ENCODE data around the gene STOX1. TPM values are rescaled to one million over a fixed set of nuclear protein-coding genes. Genes with fewer than 3 reads are reported as not detected.

The STOX1 gene
- polyA plus RNA-seq, 1 donor (not counting 4 experiments of a cell fraction or from before 2014, with no cell fraction given) = 0.14 TPM

DNA sequence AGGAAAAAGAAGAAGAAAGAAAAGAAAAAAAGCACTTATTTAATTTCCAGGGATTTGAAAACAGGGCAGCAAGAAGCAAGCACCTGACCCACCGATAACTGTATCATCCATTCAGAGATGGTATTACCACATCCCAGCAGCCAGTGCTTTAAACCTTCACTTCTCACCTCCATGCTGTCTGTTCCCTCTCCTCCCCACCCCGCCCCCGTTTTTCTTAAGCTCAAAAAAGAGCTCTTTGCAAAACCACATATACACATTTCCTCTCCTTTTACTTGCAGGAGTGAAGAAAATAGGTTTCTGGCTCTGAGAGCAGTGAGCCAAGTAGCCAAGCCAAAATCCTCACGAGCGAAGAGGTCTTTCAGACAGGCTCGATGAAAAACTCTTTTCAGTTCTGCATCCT, 2.2 kb downstream of the STOX1 start:
- no peaks in the 10 kb centered on the region for H3K79me2 ChIP-seq (ENCODE audit: control insufficient read depth, insufficient read depth, low read length)
- no peak overlapping the region for H3K4me3 ChIP-seq (ENCODE audit: control insufficient read depth in 2 of 3, extremely low read depth in 1 of 3, insufficient read depth in 2 of 3, low read depth in 1 of 3, low read length in 3 of 3)
- peaks cover 16% of the 10 kb centered on the region for H3K27me3 ChIP-seq (ENCODE audit: control insufficient read depth, extremely low read depth, insufficient read depth, low read length)
- no peak overlapping the region for H3K27ac ChIP-seq (ENCODE audit: control insufficient read depth, insufficient read depth, low read length)
- TF ChIP-seq, protein P1, sequence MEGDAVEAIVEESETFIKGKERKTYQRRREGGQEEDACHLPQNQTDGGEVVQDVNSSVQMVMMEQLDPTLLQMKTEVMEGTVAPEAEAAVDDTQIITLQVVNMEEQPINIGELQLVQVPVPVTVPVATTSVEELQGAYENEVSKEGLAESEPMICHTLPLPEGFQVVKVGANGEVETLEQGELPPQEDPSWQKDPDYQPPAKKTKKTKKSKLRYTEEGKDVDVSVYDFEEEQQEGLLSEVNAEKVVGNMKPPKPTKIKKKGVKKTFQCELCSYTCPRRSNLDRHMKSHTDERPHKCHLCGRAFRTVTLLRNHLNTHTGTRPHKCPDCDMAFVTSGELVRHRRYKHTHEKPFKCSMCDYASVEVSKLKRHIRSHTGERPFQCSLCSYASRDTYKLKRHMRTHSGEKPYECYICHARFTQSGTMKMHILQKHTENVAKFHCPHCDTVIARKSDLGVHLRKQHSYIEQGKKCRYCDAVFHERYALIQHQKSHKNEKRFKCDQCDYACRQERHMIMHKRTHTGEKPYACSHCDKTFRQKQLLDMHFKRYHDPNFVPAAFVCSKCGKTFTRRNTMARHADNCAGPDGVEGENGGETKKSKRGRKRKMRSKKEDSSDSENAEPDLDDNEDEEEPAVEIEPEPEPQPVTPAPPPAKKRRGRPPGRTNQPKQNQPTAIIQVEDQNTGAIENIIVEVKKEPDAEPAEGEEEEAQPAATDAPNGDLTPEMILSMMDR (optimal IDR thresholded peaks at IDR 0.05 in 1 of 3, IDR thresholded peaks at IDR 0.05 in 1 of 3, conservative IDR thresholded peaks at IDR 0.05 in 1 of 3; ENCODE audit: extremely low read depth in 1 of 3, insufficient read depth in 2 of 3, low read length in 3 of 3) = no peak
- no peak for TF ChIP-seq EZH2 (IDR thresholded peaks at IDR 0.05; ENCODE audit: low read length)
- no peak overlapping the region for H3K4me2 ChIP-seq (ENCODE audit: control insufficient read depth, extremely low read depth, insufficient read depth, low read depth, low read length)
- H2AFZ ChIP-seq (ENCODE audit: control insufficient read depth, low read length) = no peak overlapping the region
- no peaks in the 10 kb centered on the region for H4K20me1 ChIP-seq (ENCODE audit: control insufficient read depth, extremely low read depth, insufficient read depth, low read length)
- H3K9me1 ChIP-seq (ENCODE audit: control insufficient read depth, extremely low read depth, insufficient read depth, low read length) = no peaks in the 10 kb centered on the region
- no peak for FAIRE-seq
- no peaks in the 10 kb centered on the region for H3K9me3 ChIP-seq (ENCODE audit: control insufficient read depth, low read depth, low read length)
- peaks cover 5% of the 10 kb centered on the region for H3K4me1 ChIP-seq (ENCODE audit: control insufficient read depth, extremely low read depth, insufficient read depth, low read length)
- dilution Hi-C loops (cut with MboI; ENCODE audit: extremely low pct_ligation_motif_present, low sequenced_read_pairs) = no loop called here
- H3K36me3 ChIP-seq (ENCODE audit: control insufficient read depth in 2 of 2, extremely low read depth in 1 of 2, insufficient read depth in 2 of 2, low read length in 2 of 2) = no peaks in the 10 kb centered on the region
- no peak overlapping the region for H3K9ac ChIP-seq (ENCODE audit: control insufficient read depth, extremely low read depth, insufficient read depth, low read length)
- no peak for DNase-seq (ENCODE audit: low read depth, low spot score)

DNA sequence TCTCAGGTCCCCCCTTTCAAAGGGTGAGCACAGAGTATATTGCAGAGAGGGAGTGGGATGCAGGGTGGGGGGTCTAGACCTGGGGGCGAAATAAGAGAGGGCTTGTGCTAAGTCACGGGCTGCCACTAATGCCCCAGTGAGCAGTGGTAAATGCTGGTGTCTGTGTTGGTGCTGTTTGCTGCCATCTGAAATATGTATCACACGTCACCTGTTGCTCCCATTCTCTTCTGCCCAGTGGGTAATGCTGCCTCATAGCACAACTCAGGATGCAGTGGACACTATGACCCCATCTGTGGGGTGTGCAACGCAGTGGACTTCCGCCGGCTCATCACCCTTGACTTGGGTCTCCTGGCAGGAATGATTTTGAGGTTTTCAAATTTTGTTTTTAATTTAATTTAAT, 2.6 kb downstream of the STOX1 start:
- Histone ChIP-seq H3K9me1 (ENCODE audit: control insufficient read depth, extremely low read depth, insufficient read depth, low read length) (no peaks in the 10 kb centered on the region), H2AFZ (ENCODE audit: control insufficient read depth, low read length) (no peak overlapping the region), H3K4me2 (ENCODE audit: control insufficient read depth, extremely low read depth, insufficient read depth, low read depth, low read length) (no peak overlapping the region), H3K4me1 (ENCODE audit: control insufficient read depth, extremely low read depth, insufficient read depth, low read length) (peaks cover 5% of the 10 kb centered on the region), H3K36me3 (ENCODE audit: control insufficient read depth in 2 of 2, extremely low read depth in 1 of 2, insufficient read depth in 2 of 2, low read length in 2 of 2) (no peaks in the 10 kb centered on the region), H3K79me2 (ENCODE audit: control insufficient read depth, insufficient read depth, low read length) (no peaks in the 10 kb centered on the region), H3K4me3 (ENCODE audit: control insufficient read depth in 2 of 3, extremely low read depth in 1 of 3, insufficient read depth in 2 of 3, low read depth in 1 of 3, low read length in 3 of 3) (no peak overlapping the region), H3K9ac (ENCODE audit: control insufficient read depth, extremely low read depth, insufficient read depth, low read length) (no peak overlapping the region), H4K20me1 (ENCODE audit: control insufficient read depth, extremely low read depth, insufficient read depth, low read length) (no peaks in the 10 kb centered on the region), H3K27ac (ENCODE audit: control insufficient read depth, insufficient read depth, low read length) (no peak overlapping the region), H3K9me3 (ENCODE audit: control insufficient read depth, low read depth, low read length) (no peaks in the 10 kb centered on the region), H3K27me3 (ENCODE audit: control insufficient read depth, extremely low read depth, insufficient read depth, low read length) (peaks cover 16% of the 10 kb centered on the region)
- dilution Hi-C loops (cut with MboI; ENCODE audit: extremely low pct_ligation_motif_present, low sequenced_read_pairs) = no loop called here
- DNase-seq (ENCODE audit: low read depth, low spot score) = no peak
- TF ChIP-seq EZH2 (IDR thresholded peaks at IDR 0.05; ENCODE audit: low read length) = no peak
- TF ChIP-seq, protein P1 (optimal IDR thresholded peaks at IDR 0.05 in 1 of 3, IDR thresholded peaks at IDR 0.05 in 1 of 3, conservative IDR thresholded peaks at IDR 0.05 in 1 of 3; ENCODE audit: extremely low read depth in 1 of 3, insufficient read depth in 2 of 3, low read length in 3 of 3) = no peak
- no peak for FAIRE-seq

Data from keratinocyte (primary cell).